Astrocyte of the cerebellum (primary cell): Measurements from ENCODE around the gene IRAK1.

Experiments used
- DNase-seq: peaks from one replicate; pipeline ENCODE4 v3.0.0-alpha.2; 2011; ENCODE audit warnings: low read depth
- H3K4me3 ChIP-seq: 2 replicates; pipeline ENCODE4 v1.5.1; 2011; ENCODE audit warnings: mild to moderate bottlenecking, low read depth, low read length, moderate library complexity
- in situ Hi-C: cut with HindIII; loops from 2 replicates; pipeline ENCODE4 v1.10.0; 2017; ENCODE audit warnings: low sequenced_read_pairs
- TF ChIP-seq, protein P1 (sequence below): IDR thresholded peaks from 2 replicates; pipeline ENCODE4 v1.5.1; 2012; ENCODE audit warnings: low read length, low read depth, moderate library complexity, mild to moderate bottlenecking; ENCODE audit errors: missing control alignments

The IRAK1 gene

GRCh38 chrX:154032653-154033052 is 13.0 kb upstream of the IRAK1 start:
- no peak overlapping the region for H3K4me3 ChIP-seq
- TF ChIP-seq, protein P1, sequence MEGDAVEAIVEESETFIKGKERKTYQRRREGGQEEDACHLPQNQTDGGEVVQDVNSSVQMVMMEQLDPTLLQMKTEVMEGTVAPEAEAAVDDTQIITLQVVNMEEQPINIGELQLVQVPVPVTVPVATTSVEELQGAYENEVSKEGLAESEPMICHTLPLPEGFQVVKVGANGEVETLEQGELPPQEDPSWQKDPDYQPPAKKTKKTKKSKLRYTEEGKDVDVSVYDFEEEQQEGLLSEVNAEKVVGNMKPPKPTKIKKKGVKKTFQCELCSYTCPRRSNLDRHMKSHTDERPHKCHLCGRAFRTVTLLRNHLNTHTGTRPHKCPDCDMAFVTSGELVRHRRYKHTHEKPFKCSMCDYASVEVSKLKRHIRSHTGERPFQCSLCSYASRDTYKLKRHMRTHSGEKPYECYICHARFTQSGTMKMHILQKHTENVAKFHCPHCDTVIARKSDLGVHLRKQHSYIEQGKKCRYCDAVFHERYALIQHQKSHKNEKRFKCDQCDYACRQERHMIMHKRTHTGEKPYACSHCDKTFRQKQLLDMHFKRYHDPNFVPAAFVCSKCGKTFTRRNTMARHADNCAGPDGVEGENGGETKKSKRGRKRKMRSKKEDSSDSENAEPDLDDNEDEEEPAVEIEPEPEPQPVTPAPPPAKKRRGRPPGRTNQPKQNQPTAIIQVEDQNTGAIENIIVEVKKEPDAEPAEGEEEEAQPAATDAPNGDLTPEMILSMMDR, result no peak
- in situ Hi-C loops, result no loop called here
- no peak for DNase-seq

DNA sequence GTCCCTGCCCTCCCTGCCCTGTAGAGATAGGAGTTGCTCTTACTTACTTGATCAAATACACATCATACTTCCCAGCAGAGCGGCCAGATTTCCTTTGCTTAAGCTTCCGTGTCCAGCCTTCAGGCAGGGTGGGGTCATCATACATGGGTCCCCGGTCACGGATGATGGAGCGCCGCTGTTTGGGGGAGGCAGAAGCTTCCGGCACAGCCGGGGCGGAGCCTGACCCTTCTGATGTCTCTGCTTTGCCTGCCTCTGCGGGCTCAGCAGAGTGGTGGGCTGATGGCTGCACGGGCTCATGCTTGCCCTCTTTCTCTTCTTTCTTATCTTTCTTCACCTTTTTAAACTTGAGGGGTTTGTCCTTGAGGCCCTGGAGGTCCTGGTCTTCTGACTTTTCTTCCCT is 12.5 kb upstream of the IRAK1 start:
- no peak for DNase-seq
- in situ Hi-C loops, result no loop called here
- TF ChIP-seq, protein P1, result no peak
- H3K4me3 ChIP-seq, result no peak overlapping the region

DNA sequence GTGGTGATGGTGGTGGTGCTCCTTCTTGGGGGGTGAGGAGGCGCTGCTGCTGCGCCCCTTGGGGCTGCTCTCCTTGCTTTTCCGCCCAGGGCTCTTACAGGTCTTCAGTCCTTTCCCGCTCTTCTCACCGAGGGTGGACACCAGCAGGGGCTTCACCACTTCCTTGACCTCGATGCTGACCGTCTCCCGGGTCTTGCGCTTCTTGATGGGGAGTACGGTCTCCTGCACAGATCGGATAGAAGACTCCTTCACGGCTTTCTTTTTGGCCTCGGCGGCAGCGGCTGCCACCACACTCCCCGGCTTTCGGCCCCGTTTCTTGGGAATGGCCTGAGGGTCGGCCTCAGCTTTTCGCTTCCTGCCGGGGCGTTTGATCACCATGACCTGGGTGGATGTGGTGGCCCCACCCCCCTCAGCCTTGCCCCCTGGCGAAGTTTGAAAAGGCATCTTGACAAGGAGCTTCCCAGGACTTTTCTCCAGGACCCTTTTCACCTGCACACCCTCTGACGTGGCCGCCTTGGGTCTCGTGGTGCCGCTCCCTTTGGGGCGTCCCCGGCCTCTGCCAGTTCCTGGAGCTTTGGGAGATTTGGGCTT is 11.1 kb upstream of the IRAK1 start:
- TF ChIP-seq, protein P1, result no peak
- in situ Hi-C loops, result no loop called here
- DNase-seq, result no peak
- H3K4me3 ChIP-seq, result no peak overlapping the region

DNA sequence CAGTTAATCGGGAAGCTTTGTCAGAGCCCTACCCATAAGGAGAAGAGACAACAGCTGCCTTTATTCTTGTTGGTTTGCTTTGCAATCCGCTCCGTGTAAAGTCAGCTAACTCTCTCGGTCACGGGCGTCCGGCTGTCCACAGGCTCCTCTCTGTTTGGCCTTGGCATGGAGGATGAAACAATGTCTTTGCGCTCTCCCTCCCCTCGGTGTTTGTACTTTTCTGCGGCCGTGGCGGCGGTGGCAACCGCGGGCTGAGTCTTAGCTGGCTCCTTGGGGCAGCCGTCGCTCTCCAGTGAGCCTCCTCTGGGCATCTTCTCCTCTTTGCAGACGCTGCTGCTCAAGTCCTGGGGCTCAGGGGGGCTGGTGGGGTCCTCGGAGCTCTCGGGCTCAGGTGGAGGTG is 10.6 kb upstream of the IRAK1 start:
- no peak for DNase-seq
- in situ Hi-C loops, result no loop called here
- H3K4me3 ChIP-seq, result no peak overlapping the region
- TF ChIP-seq, protein P1, result no peak

GRCh38 chrX:154029439-154029838 is 9.7 kb upstream of the IRAK1 start:
- TF ChIP-seq, protein P1, result no peak
- in situ Hi-C loops, result no loop called here
- no peak overlapping the region for H3K4me3 ChIP-seq
- DNase-seq, result no peak

GRCh38 chrX:154028502-154029184 is 8.9 kb upstream of the IRAK1 start:
- in situ Hi-C loops, result no loop called here
- H3K4me3 ChIP-seq, result no peak overlapping the region
- DNase-seq, result no peak
- TF ChIP-seq, protein P1, result no peak

DNA sequence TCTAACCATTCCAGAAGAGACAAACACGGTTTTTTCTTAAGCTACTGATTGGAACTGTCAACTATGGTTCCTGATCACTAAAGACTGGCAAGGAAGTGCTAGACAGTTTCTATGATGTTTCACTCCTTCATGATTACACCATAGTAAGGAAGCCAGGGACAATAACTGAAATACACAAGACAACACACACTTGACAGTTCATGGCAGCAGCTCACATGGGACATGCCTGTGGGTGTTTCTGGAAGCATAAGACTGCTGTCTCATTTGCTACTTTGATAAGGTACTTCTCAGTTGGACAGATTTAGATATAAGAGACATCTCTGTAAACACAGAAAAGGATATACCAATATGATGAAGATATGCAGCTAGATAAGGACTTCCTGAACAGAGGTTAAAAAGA is 8.3 kb upstream of the IRAK1 start:
- no peak overlapping the region for H3K4me3 ChIP-seq
- in situ Hi-C loops, result no loop called here
- no peak for DNase-seq
- TF ChIP-seq, protein P1, result no peak
